Keratinocyte (primary cell): Measurements from ENCODE around the gene MLXIPL.

Experiments
- CTCF ChIP-seq, 3 experiments: IDR thresholded peaks in 1 of 3; conservative IDR thresholded peaks in 1 of 3; optimal IDR thresholded peaks in 1 of 3; 2 replicates in 2 of 3; 3 replicates in 1 of 3; pipeline versions ENCODE3 to v1.5.1; 2011; ENCODE audit warnings: low read length in 3 of 3, mild to moderate bottlenecking in 3 of 3, moderate library complexity in 2 of 3, control low read depth in 1 of 3, inconsistent platforms in 1 of 3; ENCODE audit not compliant: insufficient read depth in 2 of 3; ENCODE audit errors: extremely low read depth in 1 of 3
- EZH2 ChIP-seq: IDR thresholded peaks from one replicate; pipeline ENCODE4 v1.6.1; 2012; ENCODE audit warnings: inconsistent platforms, mild to moderate bottlenecking, low read length, moderate library complexity

GRCh38 chr7:73633844-73634243, 9.5 kb upstream of the MLXIPL start:
- TF ChIP-seq EZH2 (no peak), CTCF (optimal IDR thresholded peaks at IDR 0.05 in 1 of 3, IDR thresholded peaks at IDR 0.05 in 1 of 3, conservative IDR thresholded peaks at IDR 0.05 in 1 of 3; ENCODE audit: extremely low read depth in 1 of 3, insufficient read depth in 2 of 3, low read length in 3 of 3) (no peak)
